Placental pericyte (primary cell): Measurements from ENCODE around the gene TMEM44. TPM values are rescaled to one million over a fixed set of nuclear protein-coding genes. Genes with fewer than 3 reads are reported as not detected.

Source experiments
- small RNA-seq: library from RNA; depleted of rRNA; stranded (forward); fragments of <200 nt; gene quantifications from one replicate; pipeline ENCODE3, GENCODE V24; 2012; ENCODE audit warnings: low replicate concordance
- total RNA-seq: library from RNA; depleted of rRNA; stranded (reverse); fragments of >200 nt; gene quantifications from 2 replicates; pipeline ENCODE4 v1.2.3, GENCODE V29; 2012

The TMEM44 gene, protein sequence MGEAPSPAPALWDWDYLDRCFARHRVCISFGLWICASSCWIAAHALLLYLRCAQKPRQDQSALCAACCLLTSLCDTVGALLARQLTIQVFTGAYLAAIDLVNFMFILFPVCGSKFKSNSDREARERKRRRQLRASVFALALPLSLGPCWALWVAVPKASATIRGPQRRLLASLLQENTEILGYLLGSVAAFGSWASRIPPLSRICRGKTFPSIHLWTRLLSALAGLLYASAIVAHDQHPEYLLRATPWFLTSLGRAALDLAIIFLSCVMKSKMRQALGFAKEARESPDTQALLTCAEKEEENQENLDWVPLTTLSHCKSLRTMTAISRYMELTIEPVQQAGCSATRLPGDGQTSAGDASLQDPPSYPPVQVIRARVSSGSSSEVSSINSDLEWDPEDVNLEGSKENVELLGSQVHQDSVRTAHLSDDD
- 16.9 and 27.6 TPM in 2 replicates for total RNA-seq

GRCh38 chr3:194633349-194634004, at the start of gene TMEM44:
Gene TMEM44, minus strand, starts transcription at chr3:194633419. Its CDS starts 204 bp downstream, at chr3:194633215.

DNA sequence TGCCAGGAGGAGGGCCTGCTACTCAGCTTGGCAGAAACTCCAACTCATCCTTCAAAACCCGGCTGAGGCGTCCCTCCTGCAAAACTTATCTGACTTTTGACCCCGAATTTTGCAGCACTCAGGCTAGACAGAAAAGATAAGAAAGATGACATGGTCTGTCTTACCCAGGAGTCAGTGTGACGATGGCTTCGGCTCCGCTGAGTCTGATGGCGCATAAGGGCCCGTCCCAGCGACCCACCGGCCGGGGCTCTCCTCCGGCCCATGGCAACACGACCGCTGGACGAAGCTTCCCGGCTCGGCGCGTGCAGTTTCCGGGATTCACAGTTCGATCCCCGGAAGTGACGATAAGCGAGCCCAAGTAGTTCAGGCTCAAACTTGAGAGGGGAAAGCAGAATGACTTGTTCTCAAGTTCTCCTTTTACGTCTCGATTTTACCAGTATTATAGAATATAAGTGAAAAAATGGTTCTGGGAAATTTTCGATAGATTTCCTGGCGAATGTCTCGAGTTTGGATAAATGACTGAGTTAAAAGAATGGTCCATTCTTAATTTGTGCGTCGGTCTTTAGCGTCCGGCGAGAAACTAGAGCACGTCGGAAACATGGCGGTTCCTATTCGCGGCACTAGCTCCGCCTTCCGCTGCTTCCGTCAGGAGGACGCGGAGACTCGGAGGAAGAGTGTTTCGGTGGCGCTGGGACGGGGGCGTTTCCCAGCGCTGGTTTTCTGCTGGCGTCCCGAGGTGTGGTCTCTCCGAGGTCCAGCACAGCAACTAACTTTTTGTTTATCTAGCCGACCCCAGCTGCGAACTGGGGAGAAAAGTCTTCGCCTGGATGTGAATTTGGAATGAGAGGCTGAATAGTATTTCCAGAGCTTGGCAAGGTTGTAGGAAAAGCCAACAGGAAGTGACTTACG, 38.9 kb upstream of the TMEM44 start, which contains the start of gene LSG1:
TSS of gene LSG1 (minus strand) at position 292 of the 909 bp plus-strand sequence. CDS start at position 263, 29 bp downstream.

Small RNA genes within 50 kb of the gene (small RNA-seq; reads per million reads assigned to genes)
- gene AC046143.2, result not detected

Other genes with a start within 250 kb of the TMEM44 start
- gene GP5, start 234.2 kb downstream of the TMEM44 start, total RNA-seq, result under 0.01 and 0.14 TPM in 2 replicates
- 534 and 846 TPM in 2 replicates for gene ATP13A3, start 146.4 kb downstream of the TMEM44 start, total RNA-seq
- gene LSG1, start 38.8 kb upstream of the TMEM44 start, total RNA-seq, result 45.1 and 52.4 TPM in 2 replicates
- gene FAM43A, start 52.5 kb upstream of the TMEM44 start, total RNA-seq, result 29.8 and 96.5 TPM in 2 replicates